Motor neuron (in vitro differentiated cells): Measurements from ENCODE around the gene FOXO3. TPM values are rescaled to one million over a fixed set of nuclear protein-coding genes. Genes with fewer than 3 reads are reported as not detected.
"Not testable (repeated sequence)": the region's sequence is repeated elsewhere in the genome, so short reads cannot be mapped to it uniquely, and the experiment has no call there.

Experiments used
- ATAC-seq, 8 experiments: fragments of 200-7000 bp; cut with Tn5 transposase; replicated peaks in 6 of 8; 2 replicates each; pipeline ENCODE4 v1.8.0; 2021; ENCODE audit warnings: mild to moderate bottlenecking in 8 of 8, moderate library complexity in 8 of 8
- H3K27ac ChIP-seq, 2 donors: fragments of 250-450 bp; sonication (Bioruptor Pico); 2 replicates each; pipeline ENCODE4 v1.9.0; 2021; ENCODE audit warnings: antibody characterized with exemption in 2 of 2, mild to moderate bottlenecking in 2 of 2, moderate library complexity in 1 of 2
- H3K4me1 ChIP-seq, 2 donors: fragments of 250-450 bp; sonication (Bioruptor Pico); replicated peaks in 1 of 2; 2 replicates each; pipeline ENCODE4 v1.6.1; 2021; ENCODE audit warnings: antibody characterized with exemption in 2 of 2, mild to moderate bottlenecking in 2 of 2, moderate library complexity in 1 of 2
- H3K4me3 ChIP-seq, 5 donors: fragments of 250-450 bp; sonication (Bioruptor Pico); 2 replicates each; pipeline ENCODE4 v1.9.0; 2021; ENCODE audit warnings: antibody characterized with exemption in 5 of 5, mild to moderate bottlenecking in 5 of 5, moderate library complexity in 4 of 5
- WGBS, 10 experiments: fragments of 450-650 bp; shearing (Covaris generic); methylation state at CpG; one replicate each; pipeline ENCODE4 v1.0.0; 2022; 5-methylcytosine and 5-hydroxymethylcytosine counted together
- in situ Hi-C, 9 experiments: fragments of 400-800 bp; cut with MboI; loops; one replicate each; pipeline ENCODE4 v1.15.0; 2021; ENCODE audit warnings: low sequenced_read_pairs in 9 of 9, low pct_unique_long_range_greater_than_20kb in 2 of 9; ENCODE audit not compliant: unreplicated experiment in 9 of 9
- total RNA-seq, 8 experiments: library from RNA; unstranded; fragments of 300-600 nt; gene quantifications; 2 replicates each; pipeline versions ENCODE4 v1.2.3 to v1.2.4, GENCODE V29; 2022

Gene FOXO3
- total RNA-seq, 8 experiments from 2014 or later = 11.0 to 71.0 (median 20.8) TPM

DNA sequence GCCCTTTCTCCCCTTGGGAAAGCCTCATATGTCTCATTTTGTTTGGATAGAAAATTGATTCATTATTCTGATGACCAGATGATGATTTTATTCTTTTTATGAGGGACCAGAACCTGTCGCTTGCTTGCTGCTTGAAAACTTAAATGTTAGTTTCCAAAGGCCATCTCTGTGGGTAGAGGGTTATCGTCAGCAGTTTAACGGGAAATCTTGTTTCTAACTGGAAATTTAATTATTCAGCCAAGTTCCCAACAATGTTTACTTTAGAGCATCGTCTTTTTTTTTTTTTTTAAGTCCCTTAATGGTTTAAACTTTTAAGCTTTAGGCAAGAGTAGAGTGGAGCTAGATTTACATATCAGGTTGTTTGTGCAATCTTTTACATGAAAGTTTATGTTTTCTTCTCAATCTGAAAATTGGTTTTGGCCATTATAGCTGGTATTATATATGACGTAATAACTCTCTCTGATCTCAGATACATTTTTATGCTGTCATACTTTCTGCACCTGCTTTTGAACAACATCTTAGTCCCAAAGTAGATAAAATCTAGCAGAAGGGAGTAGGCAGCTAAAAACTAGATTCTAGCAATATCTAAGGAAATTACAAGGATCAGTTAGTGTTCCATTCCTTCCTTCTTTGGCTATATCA is 93.9 kb downstream of the FOXO3 start:
- peaks cover 10 to 23% of the 10 kb centered on the region in 2 donors for H3K4me1 ChIP-seq
- in situ Hi-C loops = no loop called here
- H3K4me3 ChIP-seq = no peak overlapping the region
- no peak overlapping the region for H3K27ac ChIP-seq
- no peak for ATAC-seq
- 42 to 100% (median 90%) methylated on average over 2 to 5 of the region's 5 CpGs; no CpG with 5 or more reads in 1 of the 10 experiments for WGBS, 10 experiments

- peak; percentile 42 to 85 (median 66) for ATAC-seq
- Histone ChIP-seq H3K4me1 (peaks cover 10 to 15% of the 10 kb centered on the region in 2 donors), H3K27ac (no peak overlapping the region), H3K4me3 (no peak overlapping the region)
- WGBS, 10 experiments = 7 to 80% (median 48%) methylated on average over 2 to 11 of the region's 12 CpGs; no CpG with 5 or more reads in 2 of the 10 experiments
- in situ Hi-C loops = no loop called here
Observed at GRCh38 chr6:108655806-108656651, 95.3 kb downstream of the FOXO3 start.

DNA sequence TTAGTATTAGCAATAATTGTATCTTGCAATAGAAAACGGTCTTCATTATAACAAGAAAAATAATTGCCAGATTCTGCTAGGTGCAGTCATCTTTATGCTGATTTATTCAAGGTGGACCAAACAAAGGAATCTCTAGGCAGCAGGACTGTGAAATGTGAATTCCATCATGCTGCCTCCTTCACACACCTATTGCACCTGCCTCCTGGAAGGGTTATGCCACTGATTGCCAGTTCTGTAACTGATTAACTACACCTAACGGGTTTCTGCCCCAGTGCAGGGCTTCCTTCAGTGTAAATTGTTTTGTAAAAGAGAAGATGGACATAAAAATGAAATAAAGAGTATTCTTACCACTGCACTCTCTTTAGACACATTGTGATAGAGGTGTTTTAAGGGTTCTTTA is 96.1 kb downstream of the FOXO3 start:
- Histone ChIP-seq H3K4me3 (no peak overlapping the region), H3K4me1 (peaks cover 13 to 20% of the 10 kb centered on the region in 2 donors), H3K27ac (no peak overlapping the region)
- in situ Hi-C loops = no loop called here
- no peak for ATAC-seq
- 45 to 88% (median 80%) methylated on average over 1 to 2 of the region's 2 CpGs; no CpG with 5 or more reads in 4 of the 10 experiments for WGBS, 10 experiments

DNA sequence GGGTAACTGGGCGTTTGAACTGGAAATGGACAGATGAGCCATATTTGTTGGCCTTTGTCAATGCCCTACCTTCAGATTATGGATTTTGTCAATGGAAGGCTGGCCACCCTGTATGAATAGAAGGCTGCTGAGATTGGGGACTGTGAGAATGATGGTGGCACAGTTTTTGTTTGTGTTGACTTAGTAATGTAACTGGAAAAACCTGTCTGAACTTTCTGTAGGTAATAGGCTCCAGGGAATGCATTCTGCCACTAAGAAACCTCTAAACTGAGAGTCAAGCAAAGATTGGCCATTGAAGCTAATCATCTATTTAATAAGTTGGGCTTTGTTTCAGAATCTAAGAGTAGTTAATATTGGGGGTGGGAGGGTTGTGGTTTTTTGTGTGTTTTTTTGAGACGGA is 97.5 kb downstream of the FOXO3 start:
- Histone ChIP-seq H3K4me1 (peaks cover 16 to 20% of the 10 kb centered on the region in 2 donors), H3K27ac (no peak overlapping the region), H3K4me3 (no peak overlapping the region)
- in situ Hi-C loops = no loop called here
- no peak for ATAC-seq
- WGBS, 10 experiments = 75 to 100% (median 90%) methylated on average over 1 to 2 of the region's 2 CpGs; no CpG with 5 or more reads in 1 of the 10 experiments

DNA sequence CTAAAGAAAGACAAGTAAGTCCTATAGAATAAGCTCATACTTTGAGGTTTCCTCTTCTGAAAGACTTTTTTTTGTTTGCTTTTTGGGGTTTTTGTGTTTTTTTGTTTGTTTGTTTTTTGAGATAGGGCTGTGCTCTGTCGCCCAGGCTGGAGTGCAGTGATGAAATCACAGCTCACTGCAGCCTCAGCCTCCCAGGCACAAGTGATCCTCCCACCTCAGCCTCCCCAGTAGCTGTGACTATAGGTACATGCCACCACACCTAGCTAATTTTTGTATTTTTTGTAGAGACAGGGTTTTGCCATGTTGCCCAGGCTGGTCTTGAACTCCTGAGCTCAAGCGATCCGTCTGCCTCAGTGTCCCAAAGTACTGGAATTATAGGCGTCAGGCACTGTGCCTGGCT is 98.1 kb downstream of the FOXO3 start:
- H3K4me3 ChIP-seq, in situ Hi-C loops, H3K27ac ChIP-seq, ATAC-seq: not testable (repeated sequence)
- 67 to 100% (median 100%) methylated on average over 1 to 4 of the region's 4 CpGs; no CpG with 5 or more reads in 1 of the 10 experiments for WGBS, 10 experiments
- peaks cover 16 to 20% of the 10 kb centered on the region in 2 donors for H3K4me1 ChIP-seq

DNA sequence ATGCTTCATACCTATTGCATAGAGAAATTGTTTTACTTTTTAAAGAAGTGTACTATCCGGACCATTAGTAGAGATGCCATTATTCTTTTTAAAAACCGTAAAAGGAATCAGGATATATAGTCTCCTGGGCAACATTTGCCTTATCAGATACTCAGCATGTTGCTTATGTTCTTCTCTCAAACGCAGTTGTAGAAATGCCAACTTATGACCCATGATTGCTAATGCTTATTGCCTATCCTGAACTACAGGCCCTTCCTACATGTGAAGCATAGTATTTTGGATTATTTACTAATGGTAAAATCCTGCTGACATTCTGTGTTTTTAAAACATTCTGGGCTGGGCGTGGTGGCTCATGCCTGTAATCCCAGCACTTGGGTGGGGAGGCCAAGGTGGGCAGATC is 99.5 kb downstream of the FOXO3 start:
- Histone ChIP-seq H3K4me3 (no peak overlapping the region), H3K27ac (no peak overlapping the region), H3K4me1 (peaks cover 13 to 17% of the 10 kb centered on the region in 2 donors)
- in situ Hi-C loops = no loop called here
- no peak for ATAC-seq
- WGBS, 10 experiments = 76 to 100% (median 88%) methylated on average over 1 to 4 of the region's 4 CpGs; no CpG with 5 or more reads in 1 of the 10 experiments

DNA sequence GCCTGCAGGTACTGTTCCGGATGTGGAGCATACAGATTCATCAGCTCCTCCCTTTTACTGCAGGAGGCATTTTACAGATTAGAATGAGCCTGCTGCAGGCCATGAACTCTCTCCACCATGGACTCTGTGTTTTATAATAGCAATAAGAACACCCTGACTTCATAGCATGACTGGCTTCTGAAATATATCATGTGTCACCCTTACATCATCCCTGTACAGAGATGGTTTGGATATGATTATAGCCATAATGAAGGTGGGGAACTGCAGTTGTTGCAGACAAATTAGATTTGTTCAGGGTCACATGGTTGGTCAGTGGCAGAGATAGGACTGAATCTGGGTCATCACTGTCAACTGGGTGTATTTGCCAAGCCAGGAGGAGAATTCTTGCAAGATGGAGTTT is 100.7 kb downstream of the FOXO3 start:
- Histone ChIP-seq H3K27ac (peak overlapping the region in 1 of 2 donors; percentile 15), H3K4me1 (peaks cover 6 to 10% of the 10 kb centered on the region in 2 donors), H3K4me3 (no peak overlapping the region)
- WGBS, 10 experiments = 60 to 90% (median 86%) methylated on average over 1 of the region's 1 CpG; no CpG with 5 or more reads in 5 of the 10 experiments
- in situ Hi-C loops = no loop called here
- peak in 7 of 8 experiments; percentile 53 to 99 (median 98) for ATAC-seq

GRCh38 chr6:108661982-108662381 is 101.3 kb downstream of the FOXO3 start:
- ATAC-seq = no peak
- Histone ChIP-seq H3K4me1 (peaks cover 6 to 10% of the 10 kb centered on the region in 2 donors), H3K4me3 (no peak overlapping the region), H3K27ac (no peak overlapping the region)
- in situ Hi-C loops = no loop called here
- 60 to 100% (median 100%) methylated on average over 1 to 2 of the region's 2 CpGs for WGBS, 10 experiments

DNA sequence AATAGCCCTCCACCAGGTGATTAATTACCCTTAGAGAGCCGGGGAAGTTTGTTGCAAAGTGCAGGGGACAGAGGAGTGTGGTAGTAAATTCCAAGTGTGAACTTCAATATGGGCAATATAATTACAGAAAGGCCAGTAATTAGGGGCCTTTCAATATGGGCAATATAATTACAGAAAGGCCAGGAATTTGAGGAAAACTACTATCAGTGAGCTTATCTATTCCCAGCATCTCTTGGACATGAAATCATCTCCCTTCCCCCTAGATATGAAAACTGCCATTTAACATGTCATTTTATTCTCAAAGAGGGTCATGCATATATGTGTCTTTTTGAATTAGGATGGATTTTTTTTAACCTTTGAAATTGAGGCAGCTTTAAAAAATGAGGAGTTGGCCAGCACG is 102.0 kb downstream of the FOXO3 start:
- ATAC-seq = no peak
- Histone ChIP-seq H3K27ac (no peak overlapping the region), H3K4me1 (peaks cover 9 to 10% of the 10 kb centered on the region in 2 donors), H3K4me3 (no peak overlapping the region)
- in situ Hi-C loops = no loop called here
- 13 to 100% (median 100%) methylated on average over 1 to 2 of the region's 2 CpGs; no CpG with 5 or more reads in 1 of the 10 experiments for WGBS, 10 experiments

- in situ Hi-C loops = not testable (repeated sequence)
Observed at GRCh38 chr6:108663494-108664064, 102.9 kb downstream of the FOXO3 start.

GRCh38 chr6:108665495-108666196 is 104.9 kb downstream of the FOXO3 start:
- WGBS, 10 experiments = 33 to 100% (median 94%) methylated on average over 1 to 3 of the region's 3 CpGs; no CpG with 5 or more reads in 1 of the 10 experiments
- in situ Hi-C loops = no loop called here
- Histone ChIP-seq H3K4me1 (peaks cover 10 to 16% of the 10 kb centered on the region in 2 donors), H3K27ac (no peak overlapping the region), H3K4me3 (no peak overlapping the region)
- ATAC-seq = no peak

More at GRCh38 chr6:108663494-108664064, 102.9 kb downstream of the FOXO3 start:
- WGBS, 10 experiments = 90% methylated on average over 2 of the region's 30 CpGs; no CpG with 5 or more reads in 9 of the 10 experiments
- H3K27ac ChIP-seq, ATAC-seq, H3K4me3 ChIP-seq: not testable (repeated sequence)
- peaks cover 10 to 16% of the 10 kb centered on the region in 2 donors for H3K4me1 ChIP-seq

GRCh38 chr6:108666656-108667260 is 106.0 kb downstream of the FOXO3 start:
- in situ Hi-C loops = no loop called here

More at GRCh38 chr6:108666656-108667260, 106.0 kb downstream of the FOXO3 start:
- ATAC-seq = no peak
- Histone ChIP-seq H3K4me3 (no peak overlapping the region), H3K27ac (no peak overlapping the region), H3K4me1 (peaks cover 2 to 17% of the 10 kb centered on the region in 2 donors)
- WGBS, 10 experiments = 44 to 100% (median 66%) methylated on average over 1 to 4 of the region's 4 CpGs; no CpG with 5 or more reads in 4 of the 10 experiments
